GM15510 (cell line): ENCODE results near the gene TRIM40.

ENCODE experiments used
- POLR2A ChIP-seq: IDR thresholded peaks from 3 replicates; pipeline ENCODE4 v1.6.1; 2011; ENCODE audit warnings: borderline replicate concordance; ENCODE audit not compliant: insufficient read length; ENCODE audit errors: extremely low read depth

TRIM40 gene

GRCh38 chr6:30152910-30153610 is 17.1 kb downstream of the TRIM40 start:
- no peak for TF ChIP-seq POLR2A

- no peak for TF ChIP-seq POLR2A
These were observed 18.1 kb downstream of the TRIM40 start for GRCh38 chr6:30154061-30154460.

GRCh38 chr6:30154709-30155519 is 19.0 kb downstream of the TRIM40 start:
- TF ChIP-seq POLR2A: no peak

GRCh38 chr6:30155520-30156261 is 19.8 kb downstream of the TRIM40 start:
- no peak for TF ChIP-seq POLR2A

- TF ChIP-seq POLR2A: no peak
These were observed 20.3 kb downstream of the TRIM40 start for GRCh38 chr6:30156262-30156599.

- no peak for TF ChIP-seq POLR2A
These were observed 20.8 kb downstream of the TRIM40 start for GRCh38 chr6:30156774-30157173.

GRCh38 chr6:30157581-30157980 is 21.6 kb downstream of the TRIM40 start:
- no peak for TF ChIP-seq POLR2A

GRCh38 chr6:30157999-30158398 is 22.1 kb downstream of the TRIM40 start:
- TF ChIP-seq POLR2A: no peak

GRCh38 chr6:30158475-30159040 is 22.6 kb downstream of the TRIM40 start:
- no peak for TF ChIP-seq POLR2A

- TF ChIP-seq POLR2A: no peak
These were observed 24.3 kb downstream of the TRIM40 start for GRCh38 chr6:30160008-30160784.

- no peak for TF ChIP-seq POLR2A
These were observed 25.0 kb downstream of the TRIM40 start, which contains the start of gene TRIM10 for GRCh38 chr6:30160785-30161531. Gene TRIM10 (minus strand): TSS chr6:30161211. CDS start chr6:30160858, 353 bp downstream.

GRCh38 chr6:30162265-30163089 is 26.5 kb downstream of the TRIM40 start:
- no peak for TF ChIP-seq POLR2A
